ENCODE measurements around the gene SRP68. TPM values are rescaled to one million over a fixed set of nuclear protein-coding genes. Genes with fewer than 3 reads are reported as not detected.

The SRP68 gene
- total RNA-seq, 1 experiment from 2014 or later = 90.7 TPM

DNA sequence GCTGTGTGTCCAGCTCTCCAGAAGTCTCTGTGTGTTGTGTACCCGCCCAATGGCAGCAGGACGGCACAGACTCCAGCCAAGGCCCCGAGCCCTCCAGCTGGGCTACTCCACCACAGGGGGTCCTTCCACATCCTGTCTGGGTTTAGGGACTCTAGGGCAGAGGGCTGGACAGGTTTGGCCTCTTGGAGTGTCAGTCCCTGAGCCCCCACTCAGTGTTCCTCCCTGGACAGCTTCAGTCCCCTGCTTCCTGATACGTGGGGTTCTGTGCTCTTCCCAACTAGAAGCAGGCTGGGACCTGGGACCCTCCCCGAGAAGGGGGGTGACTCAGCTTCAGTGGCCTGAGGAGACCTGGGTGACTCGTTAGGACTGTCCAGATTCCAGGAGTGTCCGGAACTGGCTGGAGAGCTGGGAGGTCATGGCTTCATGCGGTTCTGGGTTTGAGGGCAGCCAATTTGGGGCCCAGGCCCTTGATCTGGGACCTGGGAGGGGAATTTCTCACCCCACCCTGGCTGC lies 67.5 kb downstream of the SRP68 start (continued):
- TF ChIP-seq, protein P1, sequence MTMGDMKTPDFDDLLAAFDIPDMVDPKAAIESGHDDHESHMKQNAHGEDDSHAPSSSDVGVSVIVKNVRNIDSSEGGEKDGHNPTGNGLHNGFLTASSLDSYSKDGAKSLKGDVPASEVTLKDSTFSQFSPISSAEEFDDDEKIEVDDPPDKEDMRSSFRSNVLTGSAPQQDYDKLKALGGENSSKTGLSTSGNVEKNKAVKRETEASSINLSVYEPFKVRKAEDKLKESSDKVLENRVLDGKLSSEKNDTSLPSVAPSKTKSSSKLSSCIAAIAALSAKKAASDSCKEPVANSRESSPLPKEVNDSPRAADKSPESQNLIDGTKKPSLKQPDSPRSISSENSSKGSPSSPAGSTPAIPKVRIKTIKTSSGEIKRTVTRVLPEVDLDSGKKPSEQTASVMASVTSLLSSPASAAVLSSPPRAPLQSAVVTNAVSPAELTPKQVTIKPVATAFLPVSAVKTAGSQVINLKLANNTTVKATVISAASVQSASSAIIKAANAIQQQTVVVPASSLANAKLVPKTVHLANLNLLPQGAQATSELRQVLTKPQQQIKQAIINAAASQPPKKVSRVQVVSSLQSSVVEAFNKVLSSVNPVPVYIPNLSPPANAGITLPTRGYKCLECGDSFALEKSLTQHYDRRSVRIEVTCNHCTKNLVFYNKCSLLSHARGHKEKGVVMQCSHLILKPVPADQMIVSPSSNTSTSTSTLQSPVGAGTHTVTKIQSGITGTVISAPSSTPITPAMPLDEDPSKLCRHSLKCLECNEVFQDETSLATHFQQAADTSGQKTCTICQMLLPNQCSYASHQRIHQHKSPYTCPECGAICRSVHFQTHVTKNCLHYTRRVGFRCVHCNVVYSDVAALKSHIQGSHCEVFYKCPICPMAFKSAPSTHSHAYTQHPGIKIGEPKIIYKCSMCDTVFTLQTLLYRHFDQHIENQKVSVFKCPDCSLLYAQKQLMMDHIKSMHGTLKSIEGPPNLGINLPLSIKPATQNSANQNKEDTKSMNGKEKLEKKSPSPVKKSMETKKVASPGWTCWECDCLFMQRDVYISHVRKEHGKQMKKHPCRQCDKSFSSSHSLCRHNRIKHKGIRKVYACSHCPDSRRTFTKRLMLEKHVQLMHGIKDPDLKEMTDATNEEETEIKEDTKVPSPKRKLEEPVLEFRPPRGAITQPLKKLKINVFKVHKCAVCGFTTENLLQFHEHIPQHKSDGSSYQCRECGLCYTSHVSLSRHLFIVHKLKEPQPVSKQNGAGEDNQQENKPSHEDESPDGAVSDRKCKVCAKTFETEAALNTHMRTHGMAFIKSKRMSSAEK (CRISPR knock-in tag; IDR thresholded peaks at IDR 0.05; ENCODE audit: borderline replicate concordance) = no peak
- TF ChIP-seq RORB (CRISPR knock-in tag; IDR thresholded peaks at IDR 0.05) (no peak), NR1H2 (CRISPR knock-in tag; IDR thresholded peaks at IDR 0.05) (no peak)
- TF ChIP-seq, protein P2, sequence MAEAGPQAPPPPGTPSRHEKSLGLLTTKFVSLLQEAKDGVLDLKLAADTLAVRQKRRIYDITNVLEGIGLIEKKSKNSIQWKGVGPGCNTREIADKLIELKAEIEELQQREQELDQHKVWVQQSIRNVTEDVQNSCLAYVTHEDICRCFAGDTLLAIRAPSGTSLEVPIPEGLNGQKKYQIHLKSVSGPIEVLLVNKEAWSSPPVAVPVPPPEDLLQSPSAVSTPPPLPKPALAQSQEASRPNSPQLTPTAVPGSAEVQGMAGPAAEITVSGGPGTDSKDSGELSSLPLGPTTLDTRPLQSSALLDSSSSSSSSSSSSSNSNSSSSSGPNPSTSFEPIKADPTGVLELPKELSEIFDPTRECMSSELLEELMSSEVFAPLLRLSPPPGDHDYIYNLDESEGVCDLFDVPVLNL (CRISPR knock-in tag; IDR thresholded peaks at IDR 0.05; ENCODE audit: borderline replicate concordance, low read depth) = no peak

DNA sequence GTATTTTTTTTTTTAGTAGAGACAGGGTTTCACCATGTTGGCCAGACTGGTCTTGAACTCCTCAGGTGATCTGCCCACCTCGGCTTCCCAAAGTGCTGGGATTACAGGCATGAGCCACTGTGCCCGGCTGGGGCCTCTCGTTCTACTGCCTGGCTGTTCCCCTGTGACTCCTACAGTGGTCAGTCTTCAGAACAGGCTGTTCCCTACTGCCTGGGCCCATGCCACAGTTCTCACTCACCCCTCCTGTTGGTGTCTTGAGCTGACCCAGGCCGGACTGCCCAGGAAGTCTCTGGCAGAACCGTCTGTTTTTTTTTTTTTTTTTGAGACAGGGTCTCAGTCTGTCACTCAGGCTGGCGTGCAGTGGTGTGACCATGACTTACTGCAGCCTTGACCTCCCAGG lies 68.4 kb downstream of the SRP68 start:
- Mint-ChIP-seq H3K36me3 (no peaks in the 10 kb centered on the region), H3K27me3 (ENCODE audit: low read depth) (no peaks in the 10 kb centered on the region), H3K4me1 (0 out of 2 replicates have a peak, but pooled peaks cover 5% of the 10 kb centered on the region), H3K9me3 (no peaks in the 10 kb centered on the region), H3K27ac (no peak overlapping the region), H3K4me3 (no peak overlapping the region)
- ChIA-PET POLR2A (interaction anchor here (0.6 kb wide), 1 partner anchor 13 kb away, joined by 3 read pairs; no protein-coding TSS in a partner anchor), CTCF (interaction anchor here (0.8 to 4.8 kb wide), 12 partner anchors 12 to 296 kb away, joined by 3 to 72 read pairs (median 6); partner anchors contain the start of genes ACOX1, MRPL38 and TEN1)
- ATAC-seq (no peak), DNase-seq (ENCODE audit: low spot score) (no peak)
- TF ChIP-seq, protein P3, sequence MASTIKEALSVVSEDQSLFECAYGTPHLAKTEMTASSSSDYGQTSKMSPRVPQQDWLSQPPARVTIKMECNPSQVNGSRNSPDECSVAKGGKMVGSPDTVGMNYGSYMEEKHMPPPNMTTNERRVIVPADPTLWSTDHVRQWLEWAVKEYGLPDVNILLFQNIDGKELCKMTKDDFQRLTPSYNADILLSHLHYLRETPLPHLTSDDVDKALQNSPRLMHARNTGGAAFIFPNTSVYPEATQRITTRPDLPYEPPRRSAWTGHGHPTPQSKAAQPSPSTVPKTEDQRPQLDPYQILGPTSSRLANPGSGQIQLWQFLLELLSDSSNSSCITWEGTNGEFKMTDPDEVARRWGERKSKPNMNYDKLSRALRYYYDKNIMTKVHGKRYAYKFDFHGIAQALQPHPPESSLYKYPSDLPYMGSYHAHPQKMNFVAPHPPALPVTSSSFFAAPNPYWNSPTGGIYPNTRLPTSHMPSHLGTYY (CRISPR knock-in tag; IDR thresholded peaks at IDR 0.05) = no peak
- TF ChIP-seq HMGA2 (CRISPR knock-in tag; IDR thresholded peaks at IDR 0.05) (no peak), JUN (CRISPR knock-in tag; IDR thresholded peaks at IDR 0.05) (no peak), ZNF232 (CRISPR knock-in tag; IDR thresholded peaks at IDR 0.05) (no peak), PRRX2 (CRISPR knock-in tag; IDR thresholded peaks at IDR 0.05) (no peak), GABPB1 (CRISPR knock-in tag; IDR thresholded peaks at IDR 0.05) (no peak)
- TF ChIP-seq, protein P4, sequence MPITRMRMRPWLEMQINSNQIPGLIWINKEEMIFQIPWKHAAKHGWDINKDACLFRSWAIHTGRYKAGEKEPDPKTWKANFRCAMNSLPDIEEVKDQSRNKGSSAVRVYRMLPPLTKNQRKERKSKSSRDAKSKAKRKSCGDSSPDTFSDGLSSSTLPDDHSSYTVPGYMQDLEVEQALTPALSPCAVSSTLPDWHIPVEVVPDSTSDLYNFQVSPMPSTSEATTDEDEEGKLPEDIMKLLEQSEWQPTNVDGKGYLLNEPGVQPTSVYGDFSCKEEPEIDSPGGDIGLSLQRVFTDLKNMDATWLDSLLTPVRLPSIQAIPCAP (CRISPR knock-in tag; IDR thresholded peaks at IDR 0.05) = no peak
- TF ChIP-seq, protein P5, sequence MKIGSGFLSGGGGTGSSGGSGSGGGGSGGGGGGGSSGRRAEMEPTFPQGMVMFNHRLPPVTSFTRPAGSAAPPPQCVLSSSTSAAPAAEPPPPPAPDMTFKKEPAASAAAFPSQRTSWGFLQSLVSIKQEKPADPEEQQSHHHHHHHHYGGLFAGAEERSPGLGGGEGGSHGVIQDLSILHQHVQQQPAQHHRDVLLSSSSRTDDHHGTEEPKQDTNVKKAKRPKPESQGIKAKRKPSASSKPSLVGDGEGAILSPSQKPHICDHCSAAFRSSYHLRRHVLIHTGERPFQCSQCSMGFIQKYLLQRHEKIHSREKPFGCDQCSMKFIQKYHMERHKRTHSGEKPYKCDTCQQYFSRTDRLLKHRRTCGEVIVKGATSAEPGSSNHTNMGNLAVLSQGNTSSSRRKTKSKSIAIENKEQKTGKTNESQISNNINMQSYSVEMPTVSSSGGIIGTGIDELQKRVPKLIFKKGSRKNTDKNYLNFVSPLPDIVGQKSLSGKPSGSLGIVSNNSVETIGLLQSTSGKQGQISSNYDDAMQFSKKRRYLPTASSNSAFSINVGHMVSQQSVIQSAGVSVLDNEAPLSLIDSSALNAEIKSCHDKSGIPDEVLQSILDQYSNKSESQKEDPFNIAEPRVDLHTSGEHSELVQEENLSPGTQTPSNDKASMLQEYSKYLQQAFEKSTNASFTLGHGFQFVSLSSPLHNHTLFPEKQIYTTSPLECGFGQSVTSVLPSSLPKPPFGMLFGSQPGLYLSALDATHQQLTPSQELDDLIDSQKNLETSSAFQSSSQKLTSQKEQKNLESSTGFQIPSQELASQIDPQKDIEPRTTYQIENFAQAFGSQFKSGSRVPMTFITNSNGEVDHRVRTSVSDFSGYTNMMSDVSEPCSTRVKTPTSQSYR (CRISPR knock-in tag; IDR thresholded peaks at IDR 0.05) = no peak
- TF ChIP-seq, protein P6, sequence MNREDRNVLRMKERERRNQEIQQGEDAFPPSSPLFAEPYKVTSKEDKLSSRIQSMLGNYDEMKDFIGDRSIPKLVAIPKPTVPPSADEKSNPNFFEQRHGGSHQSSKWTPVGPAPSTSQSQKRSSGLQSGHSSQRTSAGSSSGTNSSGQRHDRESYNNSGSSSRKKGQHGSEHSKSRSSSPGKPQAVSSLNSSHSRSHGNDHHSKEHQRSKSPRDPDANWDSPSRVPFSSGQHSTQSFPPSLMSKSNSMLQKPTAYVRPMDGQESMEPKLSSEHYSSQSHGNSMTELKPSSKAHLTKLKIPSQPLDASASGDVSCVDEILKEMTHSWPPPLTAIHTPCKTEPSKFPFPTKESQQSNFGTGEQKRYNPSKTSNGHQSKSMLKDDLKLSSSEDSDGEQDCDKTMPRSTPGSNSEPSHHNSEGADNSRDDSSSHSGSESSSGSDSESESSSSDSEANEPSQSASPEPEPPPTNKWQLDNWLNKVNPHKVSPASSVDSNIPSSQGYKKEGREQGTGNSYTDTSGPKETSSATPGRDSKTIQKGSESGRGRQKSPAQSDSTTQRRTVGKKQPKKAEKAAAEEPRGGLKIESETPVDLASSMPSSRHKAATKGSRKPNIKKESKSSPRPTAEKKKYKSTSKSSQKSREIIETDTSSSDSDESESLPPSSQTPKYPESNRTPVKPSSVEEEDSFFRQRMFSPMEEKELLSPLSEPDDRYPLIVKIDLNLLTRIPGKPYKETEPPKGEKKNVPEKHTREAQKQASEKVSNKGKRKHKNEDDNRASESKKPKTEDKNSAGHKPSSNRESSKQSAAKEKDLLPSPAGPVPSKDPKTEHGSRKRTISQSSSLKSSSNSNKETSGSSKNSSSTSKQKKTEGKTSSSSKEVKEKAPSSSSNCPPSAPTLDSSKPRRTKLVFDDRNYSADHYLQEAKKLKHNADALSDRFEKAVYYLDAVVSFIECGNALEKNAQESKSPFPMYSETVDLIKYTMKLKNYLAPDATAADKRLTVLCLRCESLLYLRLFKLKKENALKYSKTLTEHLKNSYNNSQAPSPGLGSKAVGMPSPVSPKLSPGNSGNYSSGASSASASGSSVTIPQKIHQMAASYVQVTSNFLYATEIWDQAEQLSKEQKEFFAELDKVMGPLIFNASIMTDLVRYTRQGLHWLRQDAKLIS (CRISPR knock-in tag; IDR thresholded peaks at IDR 0.05; ENCODE audit: borderline replicate concordance) = no peak
- TF ChIP-seq, protein P7, sequence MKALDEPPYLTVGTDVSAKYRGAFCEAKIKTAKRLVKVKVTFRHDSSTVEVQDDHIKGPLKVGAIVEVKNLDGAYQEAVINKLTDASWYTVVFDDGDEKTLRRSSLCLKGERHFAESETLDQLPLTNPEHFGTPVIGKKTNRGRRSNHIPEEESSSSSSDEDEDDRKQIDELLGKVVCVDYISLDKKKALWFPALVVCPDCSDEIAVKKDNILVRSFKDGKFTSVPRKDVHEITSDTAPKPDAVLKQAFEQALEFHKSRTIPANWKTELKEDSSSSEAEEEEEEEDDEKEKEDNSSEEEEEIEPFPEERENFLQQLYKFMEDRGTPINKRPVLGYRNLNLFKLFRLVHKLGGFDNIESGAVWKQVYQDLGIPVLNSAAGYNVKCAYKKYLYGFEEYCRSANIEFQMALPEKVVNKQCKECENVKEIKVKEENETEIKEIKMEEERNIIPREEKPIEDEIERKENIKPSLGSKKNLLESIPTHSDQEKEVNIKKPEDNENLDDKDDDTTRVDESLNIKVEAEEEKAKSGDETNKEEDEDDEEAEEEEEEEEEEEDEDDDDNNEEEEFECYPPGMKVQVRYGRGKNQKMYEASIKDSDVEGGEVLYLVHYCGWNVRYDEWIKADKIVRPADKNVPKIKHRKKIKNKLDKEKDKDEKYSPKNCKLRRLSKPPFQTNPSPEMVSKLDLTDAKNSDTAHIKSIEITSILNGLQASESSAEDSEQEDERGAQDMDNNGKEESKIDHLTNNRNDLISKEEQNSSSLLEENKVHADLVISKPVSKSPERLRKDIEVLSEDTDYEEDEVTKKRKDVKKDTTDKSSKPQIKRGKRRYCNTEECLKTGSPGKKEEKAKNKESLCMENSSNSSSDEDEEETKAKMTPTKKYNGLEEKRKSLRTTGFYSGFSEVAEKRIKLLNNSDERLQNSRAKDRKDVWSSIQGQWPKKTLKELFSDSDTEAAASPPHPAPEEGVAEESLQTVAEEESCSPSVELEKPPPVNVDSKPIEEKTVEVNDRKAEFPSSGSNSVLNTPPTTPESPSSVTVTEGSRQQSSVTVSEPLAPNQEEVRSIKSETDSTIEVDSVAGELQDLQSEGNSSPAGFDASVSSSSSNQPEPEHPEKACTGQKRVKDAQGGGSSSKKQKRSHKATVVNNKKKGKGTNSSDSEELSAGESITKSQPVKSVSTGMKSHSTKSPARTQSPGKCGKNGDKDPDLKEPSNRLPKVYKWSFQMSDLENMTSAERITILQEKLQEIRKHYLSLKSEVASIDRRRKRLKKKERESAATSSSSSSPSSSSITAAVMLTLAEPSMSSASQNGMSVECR (CRISPR knock-in tag; IDR thresholded peaks at IDR 0.05; ENCODE audit: borderline replicate concordance) = no peak
- TF ChIP-seq, protein P8, sequence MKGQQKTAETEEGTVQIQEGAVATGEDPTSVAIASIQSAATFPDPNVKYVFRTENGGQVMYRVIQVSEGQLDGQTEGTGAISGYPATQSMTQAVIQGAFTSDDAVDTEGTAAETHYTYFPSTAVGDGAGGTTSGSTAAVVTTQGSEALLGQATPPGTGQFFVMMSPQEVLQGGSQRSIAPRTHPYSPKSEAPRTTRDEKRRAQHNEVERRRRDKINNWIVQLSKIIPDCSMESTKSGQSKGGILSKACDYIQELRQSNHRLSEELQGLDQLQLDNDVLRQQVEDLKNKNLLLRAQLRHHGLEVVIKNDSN (CRISPR knock-in tag; IDR thresholded peaks at IDR 0.05) = no peak
